ENCODE measurements around the gene RBM4. TPM values are rescaled to one million over a fixed set of nuclear protein-coding genes. Genes with fewer than 3 reads are reported as not detected.

The RBM4 gene
- total RNA-seq, 1 experiment from 2014 or later, result 94.4 TPM

DNA sequence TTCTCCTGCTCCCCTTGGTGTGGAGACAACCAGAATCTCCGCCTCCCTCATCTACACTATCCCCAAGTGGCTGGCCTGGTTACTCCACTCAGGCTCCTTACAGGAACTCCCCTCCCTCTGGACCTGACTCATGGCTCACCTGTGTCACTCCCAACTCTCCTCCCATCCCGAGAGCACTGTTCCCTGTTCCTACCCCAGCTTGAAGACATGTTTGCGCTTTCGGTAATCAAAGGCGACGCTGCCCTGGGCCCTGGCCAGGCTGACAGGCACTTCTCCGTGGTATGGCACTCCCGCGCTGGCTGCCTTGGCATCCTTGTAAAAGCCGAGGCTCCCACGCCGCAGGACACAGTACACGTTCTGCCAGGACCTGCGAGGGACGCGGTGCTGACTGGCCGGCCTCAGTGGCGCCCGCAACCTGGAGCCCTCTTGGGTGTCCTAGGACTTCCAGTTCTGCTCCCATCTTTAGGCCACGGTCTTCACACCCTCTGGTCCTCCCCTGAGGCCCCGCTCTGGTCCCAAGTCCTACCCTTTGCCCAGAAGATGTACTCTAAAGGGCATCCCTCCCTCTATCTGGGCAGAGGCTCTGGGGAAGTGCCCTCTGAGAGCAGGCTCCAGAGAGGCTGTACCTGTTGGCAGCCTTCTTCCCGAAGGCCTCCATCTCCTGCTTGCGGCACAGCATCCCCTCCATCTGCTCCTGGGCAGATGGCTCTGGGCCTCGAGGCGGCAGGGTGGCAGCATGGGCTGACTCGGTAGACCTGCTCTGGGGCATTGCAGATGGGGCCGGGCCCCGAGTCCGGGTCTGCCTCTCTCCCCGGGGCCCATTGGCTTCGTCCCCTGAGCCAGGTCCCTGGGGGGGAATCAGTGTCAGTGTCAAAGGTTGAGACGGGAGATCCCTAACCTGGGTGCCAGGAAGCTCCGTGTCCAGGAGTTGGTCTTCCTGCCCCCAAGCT is 48.6 kb downstream of the RBM4 start:
- H3K4me3 ChIP-seq (replicated peaks in 1 of 2; ENCODE audit: low read depth in 1 of 2, low read length in 2 of 2), result no peak overlapping the region
- ATAC-seq, result 0 out of 2 replicates have a peak, but pooled peaks have one; percentile 35
- H2AFZ ChIP-seq (ENCODE audit: low read depth, low read length, poor library complexity, severe bottlenecking), result no peak overlapping the region
- no peaks in the 10 kb centered on the region for H3K79me2 ChIP-seq (ENCODE audit: insufficient read depth, low read length)
- H3K9ac ChIP-seq (ENCODE audit: low read length), result no peak overlapping the region
- RAD21 ChIA-PET (ENCODE audit: low non-redundant PET in 1 of 2, low total read pairs in 2 of 2, uncharacterized antibody in 2 of 2, unreplicated experiment in 2 of 2), result no interaction called here
- DNase-seq (ENCODE audit: low read depth, low spot score), result no peak
- no peaks in the 10 kb centered on the region for H3K27me3 ChIP-seq (ENCODE audit: insufficient read depth, low read length)
- POLR2A ChIA-PET, result interaction anchor here (1.0 kb wide), 1 partner anchor 9 kb away, joined by 3 read pairs; the partner anchor contains the start of gene RBM4B
- no peaks in the 10 kb centered on the region for H3K9me2 ChIP-seq (ENCODE audit: insufficient read depth)
- H3K27ac ChIP-seq (ENCODE audit: low read depth, low read length), result no peak overlapping the region
- no TSS peak for BruUV-seq (replicated peaks)
- no peaks in the 10 kb centered on the region for H3K4me1 ChIP-seq (ENCODE audit: control insufficient read depth in 1 of 2, insufficient read depth in 2 of 2, low read length in 2 of 2)
- intact Hi-C loops (cut with micrococcal nuclease), result no loop called here
- CTCF ChIA-PET, result interaction anchor here (1.1 kb wide), 1 partner anchor 9 kb away, joined by 3 read pairs; the partner anchor contains the start of gene RBM4B
- no peaks in the 10 kb centered on the region for H3K36me3 ChIP-seq (ENCODE audit: control insufficient read depth in 1 of 2, insufficient read depth in 2 of 2, low read length in 2 of 2)
- no peaks in the 10 kb centered on the region for H3K9me3 ChIP-seq (ENCODE audit: control insufficient read depth in 1 of 2, insufficient read depth in 1 of 2, low read depth in 1 of 2, low read length in 2 of 2)
- no peak overlapping the region for H3K4me2 ChIP-seq (ENCODE audit: low read length)
- H4K20me1 ChIP-seq (ENCODE audit: insufficient read depth), result no peaks in the 10 kb centered on the region
- TF ChIP-seq YY1 (IDR thresholded peaks at IDR 0.05; ENCODE audit: extremely low read depth, insufficient replicate concordance, low read depth, low read length), result no peak

DNA sequence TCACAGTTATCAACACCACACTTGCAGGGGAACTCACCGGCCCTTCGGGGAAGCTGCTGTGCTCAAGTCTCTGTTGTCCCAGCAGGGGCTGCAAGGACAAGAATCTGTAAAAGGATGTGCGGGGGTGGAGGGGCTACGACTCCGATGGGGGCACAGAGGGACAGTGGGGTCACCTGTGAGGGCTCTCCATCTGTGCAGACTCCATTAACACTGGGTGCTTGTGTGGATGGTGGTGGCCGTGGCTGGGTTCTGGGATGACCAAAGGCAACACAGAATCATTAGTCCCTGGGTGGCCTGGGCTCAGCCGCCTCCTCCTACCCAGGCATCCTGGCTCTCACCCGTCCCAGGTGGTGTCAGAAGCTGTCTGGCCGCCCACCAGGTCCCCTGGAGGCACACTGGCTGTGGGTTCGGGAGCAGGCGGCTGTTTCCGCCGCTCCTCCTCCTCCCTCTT is 49.4 kb downstream of the RBM4 start:
- Histone ChIP-seq H3K4me1 (ENCODE audit: control insufficient read depth in 1 of 2, insufficient read depth in 2 of 2, low read length in 2 of 2) (no peaks in the 10 kb centered on the region), H3K27me3 (ENCODE audit: insufficient read depth, low read length) (no peaks in the 10 kb centered on the region), H3K27ac (ENCODE audit: low read depth, low read length) (no peak overlapping the region), H4K20me1 (ENCODE audit: insufficient read depth) (no peaks in the 10 kb centered on the region), H3K9ac (ENCODE audit: low read length) (no peak overlapping the region), H3K36me3 (ENCODE audit: control insufficient read depth in 1 of 2, insufficient read depth in 2 of 2, low read length in 2 of 2) (no peaks in the 10 kb centered on the region), H3K79me2 (ENCODE audit: insufficient read depth, low read length) (no peaks in the 10 kb centered on the region), H3K9me2 (ENCODE audit: insufficient read depth) (no peaks in the 10 kb centered on the region), H3K4me2 (ENCODE audit: low read length) (no peak overlapping the region), H3K4me3 (replicated peaks in 1 of 2; ENCODE audit: low read depth in 1 of 2, low read length in 2 of 2) (no peak overlapping the region), H2AFZ (ENCODE audit: low read depth, low read length, poor library complexity, severe bottlenecking) (no peak overlapping the region), H3K9me3 (ENCODE audit: control insufficient read depth in 1 of 2, insufficient read depth in 1 of 2, low read depth in 1 of 2, low read length in 2 of 2) (no peaks in the 10 kb centered on the region)
- TF ChIP-seq JUND (IDR thresholded peaks at IDR 0.05), result no peak
- RAD21 ChIA-PET (ENCODE audit: low non-redundant PET in 1 of 2, low total read pairs in 2 of 2, uncharacterized antibody in 2 of 2, unreplicated experiment in 2 of 2), result no interaction called here
- DNase-seq (ENCODE audit: low read depth, low spot score) (no peak), ATAC-seq (no peak)
- CTCF ChIA-PET, result interaction anchor here (1.6 kb wide), 1 partner anchor 155 kb away, joined by 3 read pairs; no protein-coding TSS in a partner anchor
- intact Hi-C loops (cut with micrococcal nuclease), result no loop called here
- POLR2A ChIA-PET, result no interaction called here
- no TSS peak for BruUV-seq (replicated peaks)
